ENCODE results near the gene FAM193B. TPM values are rescaled to one million over a fixed set of nuclear protein-coding genes. Genes with fewer than 3 reads are reported as not detected.

The FAM193B gene
- total RNA-seq, 1 donor from 2014 or later, result 14.0 TPM

DNA sequence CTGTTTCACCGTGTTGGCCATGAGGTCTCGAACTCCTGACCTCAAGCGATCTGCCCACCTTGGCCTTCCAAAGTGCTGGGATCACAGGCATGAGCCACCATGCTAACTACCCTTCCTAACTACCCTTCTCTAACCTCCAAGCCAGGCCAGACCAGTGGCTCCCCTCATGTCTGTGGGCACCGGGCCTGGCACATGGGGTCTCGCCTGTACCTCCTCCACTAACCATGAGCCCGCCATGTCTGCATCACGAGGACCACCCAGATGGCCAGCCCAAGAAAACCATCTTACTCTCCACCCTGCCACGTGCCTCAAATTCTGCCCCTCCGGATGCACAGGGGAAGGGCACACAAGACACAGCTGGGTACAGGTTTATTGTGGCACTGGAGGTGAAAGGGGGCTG, 71.3 kb downstream of the FAM193B start:
- H3K4me3 ChIP-seq (ENCODE audit: low read depth, low read length), result no peak overlapping the region
- no peaks in the 10 kb centered on the region for H3K27me3 ChIP-seq (ENCODE audit: control insufficient read depth, insufficient read depth, low read length)
- peaks cover 38% of the 10 kb centered on the region for H3K36me3 ChIP-seq (ENCODE audit: control insufficient read depth, insufficient read depth, low read length)
- FAIRE-seq (no peak), DNase-seq (ENCODE audit: low read depth) (no peak)
- TF ChIP-seq CTCF (IDR thresholded peaks at IDR 0.05; ENCODE audit: insufficient read depth, low read length, severe bottlenecking), result no peak

- Histone ChIP-seq H3K27me3 (ENCODE audit: control insufficient read depth, insufficient read depth, low read length) (no peaks in the 10 kb centered on the region), H3K4me3 (ENCODE audit: low read depth, low read length) (no peak overlapping the region), H3K36me3 (ENCODE audit: control insufficient read depth, insufficient read depth, low read length) (peaks cover 31% of the 10 kb centered on the region)
- TF ChIP-seq CTCF (IDR thresholded peaks at IDR 0.05; ENCODE audit: insufficient read depth, low read length, severe bottlenecking), result no peak
- DNase-seq (ENCODE audit: low read depth) (no peak), FAIRE-seq (no peak)
Observed at GRCh38 chr5:177482359-177482795, 72.0 kb downstream of the FAM193B start.

GRCh38 chr5:177479774-177480173, 74.6 kb downstream of the FAM193B start:
- peaks cover 20% of the 10 kb centered on the region for H3K36me3 ChIP-seq (ENCODE audit: control insufficient read depth, insufficient read depth, low read length)
- no peak overlapping the region for H3K4me3 ChIP-seq (ENCODE audit: low read depth, low read length)
- DNase-seq (ENCODE audit: low read depth), result no peak
- H3K27me3 ChIP-seq (ENCODE audit: control insufficient read depth, insufficient read depth, low read length), result no peaks in the 10 kb centered on the region
- FAIRE-seq, result no peak
- TF ChIP-seq CTCF (IDR thresholded peaks at IDR 0.05; ENCODE audit: insufficient read depth, low read length, severe bottlenecking), result no peak

DNA sequence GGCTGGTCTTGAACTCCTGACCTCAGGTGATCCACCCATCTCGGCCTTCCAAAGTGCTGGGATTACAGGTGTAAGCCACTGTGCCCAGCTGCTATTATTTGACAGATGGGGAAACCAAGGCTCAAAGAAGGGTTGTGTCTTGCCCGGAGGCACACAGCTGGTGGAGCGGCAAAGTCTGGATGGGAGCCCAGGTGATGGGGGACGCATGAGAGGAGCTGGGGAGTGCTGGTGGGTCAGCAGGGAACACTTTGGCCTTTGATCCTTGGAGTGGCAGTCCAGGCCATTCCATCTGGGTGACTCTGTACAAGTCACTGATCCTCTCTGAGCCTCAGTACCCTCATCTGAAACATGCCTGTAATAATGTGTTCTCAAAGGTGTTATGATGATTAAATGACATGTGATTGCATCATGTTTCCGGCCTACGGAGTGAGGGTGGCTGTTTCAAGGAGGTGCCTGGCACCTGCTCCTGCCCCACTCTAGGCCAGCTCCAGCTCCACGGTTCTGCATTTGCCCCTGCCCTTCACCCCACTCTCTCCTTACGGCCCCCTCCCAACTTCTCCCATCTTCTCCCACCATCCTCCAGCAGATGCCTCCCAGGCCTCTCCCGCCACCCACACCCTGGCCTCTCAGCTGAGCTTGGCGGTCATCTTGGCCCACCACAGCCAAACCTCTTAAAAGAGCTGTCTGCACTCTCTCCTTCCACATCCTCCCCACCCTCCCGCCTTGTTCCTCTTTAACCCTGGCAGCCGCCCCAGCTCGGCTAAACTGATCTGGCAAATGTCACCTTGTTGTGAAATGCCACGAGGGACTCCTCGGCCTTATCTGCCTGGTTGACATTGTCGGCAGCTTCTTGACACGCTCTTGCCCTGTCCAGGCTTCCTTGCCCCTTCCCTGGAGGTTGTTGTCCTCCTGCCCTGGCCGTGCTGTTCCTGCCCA, 75.4 kb downstream of the FAM193B start:
- no peak overlapping the region for H3K4me3 ChIP-seq (ENCODE audit: low read depth, low read length)
- H3K36me3 ChIP-seq (ENCODE audit: control insufficient read depth, insufficient read depth, low read length), result peaks cover 12% of the 10 kb centered on the region
- FAIRE-seq (no peak), DNase-seq (ENCODE audit: low read depth) (peak; percentile 69)
- no peak for TF ChIP-seq CTCF (IDR thresholded peaks at IDR 0.05; ENCODE audit: insufficient read depth, low read length, severe bottlenecking)
- no peaks in the 10 kb centered on the region for H3K27me3 ChIP-seq (ENCODE audit: control insufficient read depth, insufficient read depth, low read length)

DNA sequence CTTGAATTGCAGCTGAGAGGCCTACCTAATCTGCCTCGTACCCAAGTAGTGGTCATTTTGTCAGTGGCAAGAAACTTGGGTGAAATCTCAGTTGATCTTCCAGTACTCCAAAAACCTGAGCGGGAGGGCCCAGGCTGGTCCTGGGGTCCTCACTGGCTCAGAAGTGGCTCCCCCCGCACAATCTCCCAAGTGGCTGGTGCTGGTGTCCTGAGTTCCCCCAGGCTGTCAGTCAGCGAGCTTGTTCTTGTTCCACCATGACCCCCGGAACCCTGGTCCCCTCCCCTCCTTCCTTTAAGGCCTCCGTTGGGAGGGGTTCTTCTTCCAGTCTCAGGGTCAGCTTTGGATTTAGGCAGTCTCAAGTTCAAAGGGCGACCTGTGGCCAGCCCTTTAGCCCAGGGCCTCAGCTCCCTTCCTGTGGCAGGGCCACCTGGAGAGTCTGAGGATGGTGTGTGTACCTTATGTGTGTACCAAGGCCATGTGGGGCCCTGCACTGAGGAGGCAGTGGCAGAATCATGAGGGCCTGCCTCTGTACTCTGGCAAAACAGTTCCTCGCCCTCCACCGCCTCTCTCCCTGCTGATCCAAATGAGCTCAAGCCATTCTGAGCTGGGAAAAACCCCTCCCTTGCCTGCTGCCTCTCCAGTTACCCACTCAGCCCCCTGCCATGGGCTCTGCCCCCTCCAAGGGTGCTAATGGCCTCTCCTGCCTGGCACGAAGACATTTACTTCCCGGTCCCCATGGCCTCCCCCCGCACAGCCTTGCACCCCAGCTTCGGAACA, 76.5 kb downstream of the FAM193B start:
- no peak for FAIRE-seq
- DNase-seq (ENCODE audit: low read depth), result no peak
- Histone ChIP-seq H3K27me3 (ENCODE audit: control insufficient read depth, insufficient read depth, low read length) (no peaks in the 10 kb centered on the region), H3K4me3 (ENCODE audit: low read depth, low read length) (no peak overlapping the region), H3K36me3 (ENCODE audit: control insufficient read depth, insufficient read depth, low read length) (peaks cover 4% of the 10 kb centered on the region)
- TF ChIP-seq CTCF (IDR thresholded peaks at IDR 0.05; ENCODE audit: insufficient read depth, low read length, severe bottlenecking), result no peak

Measured in bronchial epithelial cell (primary cell).